H1 (cell line): ENCODE measurements around the gene HAT1. TPM values are rescaled to one million over a fixed set of nuclear protein-coding genes. Genes with fewer than 3 reads are reported as not detected.

ENCODE experiments used
- CTCF ChIA-PET: fragments of 300-600 bp; sonication (Branson Sonifier 250); formaldehyde crosslinking; loops from one replicate; lab custom pipeline; 2021; ENCODE audit not compliant: partially characterized antibody; lab: Charles Lee
- POLR2A ChIA-PET: fragments of 300-600 bp; sonication (Branson Sonifier 250); formaldehyde crosslinking; loops from one replicate; lab custom pipeline; 2021; ENCODE audit warnings: inconsistent platforms; ENCODE audit not compliant: partially characterized antibody; lab: Charles Lee
- DNase-seq, 2 experiments: peaks; one replicate each; pipeline versions ENCODE4 v3.0.0 to v3.0.0-alpha.2; 2010 to 2022; ENCODE audit warnings: low spot score in 2 of 2, low read depth in 1 of 2, mixed read lengths in 1 of 2
- FAIRE-seq: peaks from 2 replicates; lab custom pipeline; 2011; peaks lifted over from hg19 to GRCh38; lab: Jason Lieb, UNC
- H2AFZ ChIP-seq: 2 replicates; pipeline ENCODE4 v1.8.1; 2012; ENCODE audit warnings: low read length, inconsistent platforms
- H2AK5ac ChIP-seq: 2 replicates; pipeline ENCODE4 v1.6.1; 2013; ENCODE audit warnings: low read depth, low read length
- H2BK120ac ChIP-seq: replicated peaks from 2 replicates; pipeline ENCODE3; 2013; ENCODE audit warnings: low read depth, low read length, inconsistent platforms
- H2BK12ac ChIP-seq: 2 replicates; pipeline ENCODE4 v1.6.1; 2013; ENCODE audit warnings: low read depth, low read length
- H2BK15ac ChIP-seq: 2 replicates; pipeline ENCODE4 v1.6.1; 2013; ENCODE audit warnings: low read length
- H2BK20ac ChIP-seq: 2 replicates; pipeline ENCODE4 v1.6.1; 2013; ENCODE audit warnings: low read length
- H2BK5ac ChIP-seq: 2 replicates; pipeline ENCODE4 v1.6.1; 2013; ENCODE audit warnings: low read depth, low read length
- H3K14ac ChIP-seq: 2 replicates; pipeline ENCODE4 v1.6.1; 2013; ENCODE audit warnings: inconsistent platforms; ENCODE audit not compliant: insufficient read length
- H3K18ac ChIP-seq: 2 replicates; pipeline ENCODE4 v1.6.1; 2013; ENCODE audit warnings: low read length; ENCODE audit errors: extremely low read depth
- H3K23ac ChIP-seq: 2 replicates; pipeline ENCODE4 v1.6.1; 2013; ENCODE audit warnings: inconsistent platforms; ENCODE audit not compliant: insufficient read length
- H3K23me2 ChIP-seq: 2 replicates; pipeline ENCODE4 v1.6.1; 2013; ENCODE audit warnings: low read depth, low read length
- H3K27ac ChIP-seq: 2 replicates; pipeline ENCODE4 v1.6.1; 2011; ENCODE audit warnings: low read depth, low read length, inconsistent platforms
- H3K27me3 ChIP-seq, 4 experiments: replicated peaks in 1 of 4; 1 replicate in 1 of 4; 2 replicates in 3 of 4; pipeline versions ENCODE4 v1.6.1 to v1.8.1; 2011 to 2013; ENCODE audit warnings: low read length in 3 of 4, mild to moderate bottlenecking in 3 of 4, inconsistent platforms in 2 of 4, mixed read lengths in 2 of 4, moderate library complexity in 1 of 4; ENCODE audit not compliant: control insufficient read depth in 3 of 4, insufficient read depth in 3 of 4; ENCODE audit errors: extremely low read depth in 1 of 4
- H3K36me3 ChIP-seq, 4 experiments: 2 replicates each; pipeline versions ENCODE4 v1.6.1 to v1.8.1; 2011 to 2013; ENCODE audit warnings: mild to moderate bottlenecking in 4 of 4, low read length in 3 of 4, moderate library complexity in 2 of 4, control low read depth in 1 of 4, inconsistent platforms in 1 of 4; ENCODE audit not compliant: insufficient read depth in 4 of 4, control insufficient read depth in 2 of 4
- H3K4ac ChIP-seq: replicated peaks from 2 replicates; pipeline ENCODE3; 2013; ENCODE audit warnings: low read length, low read depth, mixed read lengths, inconsistent platforms; ENCODE audit not compliant: insufficient read length
- H3K4me1 ChIP-seq, 4 experiments: replicated peaks in 1 of 4; 1 replicate in 1 of 4; 2 replicates in 3 of 4; pipeline versions ENCODE4 v1.6.1 to v1.8.1; 2011 to 2013; ENCODE audit warnings: low read length in 3 of 4, inconsistent platforms in 2 of 4, mixed read lengths in 1 of 4; ENCODE audit not compliant: insufficient read depth in 4 of 4, control insufficient read depth in 3 of 4
- H3K4me2 ChIP-seq, 2 experiments: 2 replicates each; pipeline versions ENCODE4 v1.6.1 to v1.8.1; 2011 to 2013; ENCODE audit warnings: low read depth in 2 of 2, low read length in 2 of 2, control low read depth in 1 of 2, inconsistent platforms in 1 of 2, mild to moderate bottlenecking in 1 of 2; ENCODE audit not compliant: insufficient read depth in 1 of 2
- H3K4me3 ChIP-seq, 4 experiments: fragments of 200-600, 300-600 bp in 1 of 4; sonication (generic), shearing (Covaris generic), sonication (Bioruptor Twin) in 1 of 4; 2 replicates each; pipeline versions ENCODE4 v1.5.1 to v1.8.1; 2011 to 2016; ENCODE audit warnings: low read length in 4 of 4, low read depth in 3 of 4, control low read depth in 2 of 4, inconsistent platforms in 2 of 4, mild to moderate bottlenecking in 2 of 4, mixed read lengths in 1 of 4, moderate library complexity in 1 of 4; ENCODE audit not compliant: insufficient read depth in 2 of 4; ENCODE audit errors: extremely low read depth in 1 of 4
- H3K56ac ChIP-seq: replicated peaks from 2 replicates; pipeline ENCODE3; 2013; ENCODE audit warnings: low read depth, mild to moderate bottlenecking, mixed read lengths, low read length, inconsistent platforms; ENCODE audit not compliant: insufficient read length
- H3K79me1 ChIP-seq: 2 replicates; pipeline ENCODE4 v1.6.1; 2013; ENCODE audit warnings: low read depth, low read length, control low read depth
- H3K79me2 ChIP-seq, 2 experiments: 2 replicates each; pipeline versions ENCODE4 v1.6.1 to v1.8.1; 2012 to 2013; ENCODE audit warnings: low read length in 2 of 2, mild to moderate bottlenecking in 2 of 2, inconsistent platforms in 1 of 2; ENCODE audit not compliant: insufficient read depth in 2 of 2, control insufficient read depth in 1 of 2
- H3K9ac ChIP-seq, 4 experiments: replicated peaks in 1 of 4; 1 replicate in 1 of 4; 2 replicates in 3 of 4; pipeline versions ENCODE4 v1.6.1 to v1.8.1; 2011 to 2013; ENCODE audit warnings: low read depth in 3 of 4, low read length in 3 of 4, control low read depth in 2 of 4, mild to moderate bottlenecking in 2 of 4, moderate library complexity in 2 of 4, inconsistent platforms in 1 of 4; ENCODE audit errors: extremely low read depth in 1 of 4
- H3K9me3 ChIP-seq, 2 experiments: 2 replicates each; pipeline versions ENCODE4 v1.6.1 to v1.8.1; 2012 to 2013; ENCODE audit warnings: mild to moderate bottlenecking in 2 of 2, moderate library complexity in 2 of 2, control low read depth in 1 of 2, inconsistent platforms in 1 of 2, low read depth in 1 of 2, low read length in 1 of 2, mixed read lengths in 1 of 2; ENCODE audit not compliant: insufficient read depth in 2 of 2
- H4K20me1 ChIP-seq, 2 experiments: replicated peaks in 1 of 2; 2 replicates each; pipeline versions ENCODE3 to v1.8.1; 2011 to 2013; ENCODE audit warnings: inconsistent platforms in 2 of 2, low read length in 2 of 2, mild to moderate bottlenecking in 1 of 2; ENCODE audit not compliant: insufficient read depth in 2 of 2, control insufficient read depth in 1 of 2
- H4K5ac ChIP-seq: 2 replicates; pipeline ENCODE4 v1.6.1; 2013; ENCODE audit warnings: low read length, low read depth, mixed read lengths, inconsistent platforms; ENCODE audit not compliant: insufficient read length
- H4K8ac ChIP-seq: 2 replicates; pipeline ENCODE4 v1.8.0; 2013; ENCODE audit warnings: mild to moderate bottlenecking, moderate library complexity, low read length, inconsistent platforms; ENCODE audit not compliant: insufficient read depth; ENCODE audit errors: extremely low read depth
- H4K91ac ChIP-seq: replicated peaks from 2 replicates; pipeline ENCODE3; 2013; ENCODE audit warnings: low read length, mixed read lengths, inconsistent platforms; ENCODE audit not compliant: insufficient read length
- KDM1A ChIP-seq: fragments of 200-600, 300-600 bp; sonication (generic); IDR thresholded peaks from 2 replicates; pipeline ENCODE4 v1.7.1; 2016; ENCODE audit warnings: mild to moderate bottlenecking, low read length, borderline replicate concordance
- WGBS, 2 experiments: shearing (Covaris generic) in 1 of 2; methylation state at CpG; one replicate each; pipeline versions ENCODE4 v1.1.6 to v1.1.7; 2013 to 2015; ENCODE audit warnings: low lambda C conversion rate in 2 of 2, mixed read lengths in 2 of 2, inconsistent platforms in 1 of 2, low coverage in 1 of 2, missing lambda C conversion rate in 1 of 2; ENCODE audit not compliant: insufficient replicate concordance in 2 of 2, insufficient coverage in 1 of 2, insufficient read length in 1 of 2; ENCODE audit errors: extremely low coverage in 1 of 2, missing lambda C conversion rate in 1 of 2; 5-methylcytosine and 5-hydroxymethylcytosine counted together
- long read RNA-seq, 2 experiments: library from RNA in 1 of 2; library from capped mRNA in 1 of 2; stranded (forward); transcript quantifications; one replicate each; pipeline ENCODE4 v2.0.0, GENCODE V29; 2021; ENCODE audit warnings: inconsistent platforms in 1 of 2
- polyA minus RNA-seq, 3 experiments: library from RNA; depleted of rRNA, polyadenylated mRNA; stranded (reverse); fragments of >200 nt; gene quantifications; 1 replicate in 2 of 3; 2 replicates in 1 of 3; pipeline ENCODE4 v1.2.3, GENCODE V29; 2011
- polyA plus RNA-seq, 7 experiments: library from polyadenylated mRNA; depleted of rRNA in 3 of 7; stranded (reverse) in 5 of 7; unstranded in 2 of 7; fragments of >200 nt in 5 of 7; fragments of 200-250 nt in 2 of 7; gene quantifications; 1 replicate in 5 of 7; 2 replicates in 1 of 7; 4 replicates in 1 of 7; pipeline versions ENCODE4 v1.2.1 to v1.2.3, GENCODE V29; 2011 to 2013; ENCODE audit warnings: missing spikeins in 2 of 7, mixed read lengths in 2 of 7
- total RNA-seq: library from RNA; stranded (reverse); fragmentation: NEBNext Ultra II Directional; extraction: Animal tissue kit (Norgen Biotek cat#: 25700); gene quantifications from 2 replicates; pipeline ENCODE4 v1.2.1, GENCODE V29; 2021
- TF ChIP-seq, protein P1 (sequence below), 3 experiments: IDR thresholded peaks; 1 replicate in 2 of 3; 2 replicates in 1 of 3; pipeline versions ENCODE4 v1.5.1 to v1.6.1; 2011; ENCODE audit warnings: low read length in 3 of 3, mild to moderate bottlenecking in 3 of 3, inconsistent platforms in 2 of 3, low read depth in 1 of 3, moderate library complexity in 1 of 3; ENCODE audit not compliant: insufficient read depth in 1 of 3; ENCODE audit errors: control extremely low read depth in 1 of 3

The HAT1 gene, protein sequence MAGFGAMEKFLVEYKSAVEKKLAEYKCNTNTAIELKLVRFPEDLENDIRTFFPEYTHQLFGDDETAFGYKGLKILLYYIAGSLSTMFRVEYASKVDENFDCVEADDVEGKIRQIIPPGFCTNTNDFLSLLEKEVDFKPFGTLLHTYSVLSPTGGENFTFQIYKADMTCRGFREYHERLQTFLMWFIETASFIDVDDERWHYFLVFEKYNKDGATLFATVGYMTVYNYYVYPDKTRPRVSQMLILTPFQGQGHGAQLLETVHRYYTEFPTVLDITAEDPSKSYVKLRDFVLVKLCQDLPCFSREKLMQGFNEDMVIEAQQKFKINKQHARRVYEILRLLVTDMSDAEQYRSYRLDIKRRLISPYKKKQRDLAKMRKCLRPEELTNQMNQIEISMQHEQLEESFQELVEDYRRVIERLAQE
- 68.4 and 74.2 TPM in 2 replicates for total RNA-seq
- polyA plus RNA-seq (2011; rRNA removed): 21.2 and 44.6 TPM in 2 replicates
- polyA plus RNA-seq (2011; cell fraction: cytosol; rRNA removed): 59.4 TPM
- 7.5 TPM for polyA plus RNA-seq (2011; cell fraction: nucleus; rRNA removed)
- 42.2 to 82.0 TPM (median 53.0 TPM) in 4 replicates for polyA plus RNA-seq (2012, experiment 1 of 2)
- 15.1 TPM for polyA plus RNA-seq (2012, experiment 2 of 2)
- polyA plus RNA-seq (2013, experiment 1 of 2): 57.9 TPM
- polyA plus RNA-seq (2013, experiment 2 of 2): 55.5 TPM
- 27.0 and 40.0 TPM in 2 replicates for polyA minus RNA-seq (2011; rRNA and poly(A)+ RNA removed)
- 21.9 TPM for polyA minus RNA-seq (2011; cell fraction: cytosol; rRNA and poly(A)+ RNA removed)
- polyA minus RNA-seq (2011; cell fraction: nucleus; rRNA and poly(A)+ RNA removed): 27.7 TPM
- long read RNA-seq, experiment 1, transcript HAT1-201 (11 exons, 1,626 nt): major isoform, 32 of 106 reads
- long read RNA-seq, experiment 1, partial matches to known transcripts: 64 of 106 reads
- long read RNA-seq, experiment 1, other reads (novel, unspliced or antisense): 9 of 106 reads
- long read RNA-seq, experiment 2, transcript HAT1-201 (11 exons, 1,626 nt): major isoform, 91 of 187 reads
- long read RNA-seq, experiment 2, transcript HAT1-203 (10 exons, 1,567 nt): minor isoform, 6 of 187 reads
- long read RNA-seq, experiment 2, partial matches to known transcripts: 83 of 187 reads
- long read RNA-seq, experiment 2, other reads (novel, unspliced or antisense): 7 of 187 reads

DNA sequence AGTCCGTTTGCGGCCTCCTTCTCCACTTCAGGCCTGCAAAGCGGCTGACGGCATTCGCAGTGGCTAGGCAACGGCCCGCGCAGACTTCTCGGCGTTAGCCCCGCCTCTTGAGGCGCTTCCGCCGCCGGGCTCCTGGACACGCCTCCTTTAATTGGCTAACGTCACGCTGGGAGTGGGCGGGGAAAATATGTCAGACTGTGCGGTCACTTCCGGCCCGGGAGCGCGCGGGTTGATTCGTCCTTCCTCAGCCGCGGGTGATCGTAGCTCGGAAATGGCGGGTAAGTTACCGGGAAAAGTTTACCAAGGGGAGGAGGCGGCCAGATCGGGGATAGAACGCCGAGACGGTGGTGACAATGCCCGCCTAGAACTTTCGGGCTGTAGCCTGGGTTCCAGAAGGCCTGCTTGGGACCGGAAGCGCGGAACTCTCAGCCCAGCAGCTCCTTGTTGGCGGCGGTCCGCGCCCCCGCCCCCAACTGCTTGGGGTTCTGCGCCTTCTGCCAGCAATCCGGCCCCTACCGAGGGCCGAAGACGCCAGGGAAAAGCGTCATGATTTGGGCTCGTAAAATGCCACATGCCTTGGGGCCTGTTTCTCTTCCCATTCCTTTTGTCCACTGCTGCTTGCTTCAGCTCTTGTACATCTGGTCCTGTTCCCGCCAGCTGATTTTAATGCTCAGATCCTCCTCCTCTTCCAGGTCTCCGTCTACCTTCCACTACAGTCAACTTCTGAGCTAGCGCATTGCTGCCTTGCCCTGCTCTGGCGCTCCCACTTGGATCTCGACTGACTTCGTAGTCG is at the start of gene HAT1:
Gene HAT1, plus strand, starts transcription at position 232 of the 793 bp plus-strand sequence. Its CDS starts 40 bp downstream, at position 272.
- no peak within 1 kb of the TSS for H3K23ac ChIP-seq
- H2AFZ ChIP-seq: peak within 1 kb of the TSS; percentile 95
- H4K8ac ChIP-seq: peak within 1 kb of the TSS; percentile 83; the same call in 1 of the 2 replicates
- H4K20me1 ChIP-seq: no peaks in the 10 kb centered on the region
- peaks cover 5% of the 10 kb centered on the region for H3K23me2 ChIP-seq
- H3K4me1 ChIP-seq: no peaks in the 10 kb centered on the region; a peak in 3 of 7 replicates
- H2AK5ac ChIP-seq: no peak within 1 kb of the TSS
- peak within 1 kb of the TSS; percentile 75 to 86 for H3K4me2 ChIP-seq
- CTCF ChIA-PET: interaction anchor here (0.6 to 2.2 kb wide), 3 partner anchors 8 to 284 kb away, joined by 3 to 7 read pairs (median 6); no protein-coding TSS in a partner anchor
- H3K4ac ChIP-seq: peak within 1 kb of the TSS; percentile 1
- POLR2A ChIA-PET: interaction anchor here (0.5 to 2.8 kb wide), 8 partner anchors 9 to 351 kb away, joined by 3 to 13 read pairs (median 4); partner anchors contain the start of gene SLC25A12
- no peak within 1 kb of the TSS for H2BK20ac ChIP-seq
- H3K79me1 ChIP-seq: no peaks in the 10 kb centered on the region
- H3K14ac ChIP-seq: no peak within 1 kb of the TSS
- peaks cover 0 to 15% (median 5%) of the 10 kb centered on the region in 4 experiments; a peak in 3 of 8 replicates for H3K36me3 ChIP-seq
- H4K5ac ChIP-seq: no peak within 1 kb of the TSS
- peak within 1 kb of the TSS; percentile 82 for H3K56ac ChIP-seq
- no peak within 1 kb of the TSS for H4K91ac ChIP-seq
- H3K27ac ChIP-seq: peak within 1 kb of the TSS; percentile 96
- peak within 1 kb of the TSS; percentile 83 for H3K18ac ChIP-seq
- peak within 1 kb of the TSS; percentile 86 to 98 (median 92) for H3K4me3 ChIP-seq
- H3K79me2 ChIP-seq: peaks cover 0 to 40% of the 10 kb centered on the region in 2 experiments; a peak in 2 of 4 replicates
- H3K27me3 ChIP-seq: no peaks in the 10 kb centered on the region
- peak; percentile 92 to 99 for DNase-seq
- H2BK120ac ChIP-seq: no peak within 1 kb of the TSS
- H2BK5ac ChIP-seq: peak within 1 kb of the TSS; percentile 97
- H2BK12ac ChIP-seq: peak within 1 kb of the TSS; percentile 94
- H3K9ac ChIP-seq: peak within 1 kb of the TSS; percentile 93 to 98 (median 96)
- no peaks in the 10 kb centered on the region for H3K9me3 ChIP-seq
- WGBS, 2 experiments: 2% methylated on average over 53 of the region's 61 CpGs; no CpG with 5 or more reads in 1 of the 2 experiments
- H2BK15ac ChIP-seq: no peak within 1 kb of the TSS
- peak; percentile 70 for FAIRE-seq
- TF ChIP-seq, protein P1, sequence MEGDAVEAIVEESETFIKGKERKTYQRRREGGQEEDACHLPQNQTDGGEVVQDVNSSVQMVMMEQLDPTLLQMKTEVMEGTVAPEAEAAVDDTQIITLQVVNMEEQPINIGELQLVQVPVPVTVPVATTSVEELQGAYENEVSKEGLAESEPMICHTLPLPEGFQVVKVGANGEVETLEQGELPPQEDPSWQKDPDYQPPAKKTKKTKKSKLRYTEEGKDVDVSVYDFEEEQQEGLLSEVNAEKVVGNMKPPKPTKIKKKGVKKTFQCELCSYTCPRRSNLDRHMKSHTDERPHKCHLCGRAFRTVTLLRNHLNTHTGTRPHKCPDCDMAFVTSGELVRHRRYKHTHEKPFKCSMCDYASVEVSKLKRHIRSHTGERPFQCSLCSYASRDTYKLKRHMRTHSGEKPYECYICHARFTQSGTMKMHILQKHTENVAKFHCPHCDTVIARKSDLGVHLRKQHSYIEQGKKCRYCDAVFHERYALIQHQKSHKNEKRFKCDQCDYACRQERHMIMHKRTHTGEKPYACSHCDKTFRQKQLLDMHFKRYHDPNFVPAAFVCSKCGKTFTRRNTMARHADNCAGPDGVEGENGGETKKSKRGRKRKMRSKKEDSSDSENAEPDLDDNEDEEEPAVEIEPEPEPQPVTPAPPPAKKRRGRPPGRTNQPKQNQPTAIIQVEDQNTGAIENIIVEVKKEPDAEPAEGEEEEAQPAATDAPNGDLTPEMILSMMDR (IDR thresholded peaks at IDR 0.05; ENCODE audit: control extremely low read depth in 1 of 3, insufficient read depth in 1 of 3, low read depth in 1 of 3, low read length in 3 of 3): peak in 1 of 3 experiments; percentile 2; a peak in 1 of 4 replicates
- TF ChIP-seq KDM1A: no peak
